DOHH2 (cell line): ENCODE data around the gene LMX1A.

Experiments
- H3F3A ChIP-seq: fragments of 200-600 bp; sonication (generic), shearing (Covaris generic); 2 replicates; pipeline ENCODE4 v1.6.0; 2016; ENCODE audit warnings: antibody characterized with exemption, mild to moderate bottlenecking; ENCODE audit not compliant: control insufficient read depth, insufficient read depth
- H3K27ac ChIP-seq: fragments of 200-600 bp; sonication (generic); 2 replicates; pipeline ENCODE4 v1.5.1; 2014; ENCODE audit warnings: low read depth, mild to moderate bottlenecking, low read length, moderate library complexity
- H3K27me3 ChIP-seq: fragments of 200-600 bp; sonication (generic); 2 replicates; pipeline ENCODE4 v1.6.1; 2014; ENCODE audit warnings: mild to moderate bottlenecking, low read length, mixed read lengths; ENCODE audit not compliant: control insufficient read depth
- H3K36me3 ChIP-seq: fragments of 200-600 bp; sonication (generic); 2 replicates; pipeline ENCODE4 v1.6.1; 2014; ENCODE audit warnings: mild to moderate bottlenecking, low read length, moderate library complexity, mixed read lengths; ENCODE audit not compliant: control insufficient read depth
- H3K4me1 ChIP-seq: fragments of 200-600 bp; sonication (generic); 2 replicates; pipeline ENCODE4 v1.6.1; 2014; ENCODE audit warnings: mild to moderate bottlenecking, low read length, mixed read lengths; ENCODE audit not compliant: control insufficient read depth
- H3K4me2 ChIP-seq: fragments of 200-600 bp; sonication (generic); 2 replicates; pipeline ENCODE4 v1.6.0; 2014; ENCODE audit warnings: mild to moderate bottlenecking, low read length, moderate library complexity
- H3K4me3 ChIP-seq: fragments of 200-600 bp; sonication (generic); 2 replicates; pipeline ENCODE4 v1.5.1; 2014; ENCODE audit warnings: mild to moderate bottlenecking, low read length, mixed read lengths
- H3K79me2 ChIP-seq: fragments of 200-600 bp; sonication (generic); 2 replicates; pipeline ENCODE4 v1.6.1; 2014; ENCODE audit warnings: mild to moderate bottlenecking, low read length, mixed read lengths; ENCODE audit not compliant: control insufficient read depth
- H3K9me2 ChIP-seq: fragments of 200-600 bp; sonication (generic); replicated peaks from 2 replicates; pipeline ENCODE4 v1.6.1; 2014; ENCODE audit warnings: mild to moderate bottlenecking, low read length, mixed read lengths; ENCODE audit not compliant: control insufficient read depth
- H3K9me3 ChIP-seq: fragments of 200-600 bp; sonication (generic); 2 replicates; pipeline ENCODE4 v1.6.1; 2014; ENCODE audit warnings: antibody characterized with exemption, low read length, mixed read lengths; ENCODE audit not compliant: control insufficient read depth, insufficient read depth
- H4K20me1 ChIP-seq: fragments of 200-600 bp; sonication (generic); 2 replicates; pipeline ENCODE4 v1.6.0; 2014; ENCODE audit warnings: low read depth, mild to moderate bottlenecking, antibody characterized with exemption, low read length, moderate library complexity; ENCODE audit not compliant: control insufficient read depth, insufficient read depth
- CTCF ChIP-seq: fragments of 200-600 bp; sonication (generic); IDR thresholded peaks from one replicate; pipeline ENCODE4 v1.5.1; 2014; ENCODE audit warnings: antibody characterized with exemption, mild to moderate bottlenecking, low read depth, low read length; ENCODE audit not compliant: poor library complexity, severe bottlenecking
- EZH2phosphoT487 ChIP-seq: fragments of 200-600 bp; sonication (generic); IDR thresholded peaks from 2 replicates; pipeline ENCODE4 v1.6.1; 2017; ENCODE audit warnings: borderline replicate concordance, mild to moderate bottlenecking, antibody characterized with exemption, low read length, moderate library complexity, mixed read lengths

LMX1A gene

GRCh38 chr1:165387505-165387904, 31.0 kb upstream of the LMX1A start:
- no peak overlapping the region for H3K27ac ChIP-seq
- H3K36me3 ChIP-seq: no peaks in the 10 kb centered on the region
- TF ChIP-seq CTCF (no peak), EZH2phosphoT487 (no peak)
- no peaks in the 10 kb centered on the region for H3K4me1 ChIP-seq
- H3K4me2 ChIP-seq: no peak overlapping the region
- no peaks in the 10 kb centered on the region for H3K9me2 ChIP-seq
- peaks cover 95% of the 10 kb centered on the region for H3K27me3 ChIP-seq
- H3K9me3 ChIP-seq: no peaks in the 10 kb centered on the region
- no peak overlapping the region for H3K4me3 ChIP-seq
- no peaks in the 10 kb centered on the region for H3K79me2 ChIP-seq
- H3F3A ChIP-seq: no peaks in the 10 kb centered on the region
- H4K20me1 ChIP-seq: peaks cover 15% of the 10 kb centered on the region

- Histone ChIP-seq H3K9me3 (no peaks in the 10 kb centered on the region), H3K36me3 (no peaks in the 10 kb centered on the region), H3F3A (no peaks in the 10 kb centered on the region), H3K79me2 (no peaks in the 10 kb centered on the region), H3K9me2 (no peaks in the 10 kb centered on the region), H3K4me1 (no peaks in the 10 kb centered on the region), H3K4me3 (no peak overlapping the region), H4K20me1 (peaks cover 6% of the 10 kb centered on the region; the same call in 1 of the 2 replicates), H3K4me2 (no peak overlapping the region), H3K27ac (no peak overlapping the region), H3K27me3 (peaks cover 91% of the 10 kb centered on the region)
- TF ChIP-seq EZH2phosphoT487 (no peak), CTCF (no peak)
Measured at GRCh38 chr1:165383599-165384405, 27.3 kb upstream of the LMX1A start.

GRCh38 chr1:165383067-165383466, 26.6 kb upstream of the LMX1A start:
- Histone ChIP-seq H4K20me1 (peaks cover 6% of the 10 kb centered on the region; the same call in 1 of the 2 replicates), H3K9me2 (no peaks in the 10 kb centered on the region), H3F3A (no peaks in the 10 kb centered on the region), H3K4me2 (no peak overlapping the region), H3K36me3 (no peaks in the 10 kb centered on the region), H3K27me3 (peaks cover 84% of the 10 kb centered on the region), H3K4me3 (no peak overlapping the region), H3K27ac (no peak overlapping the region), H3K9me3 (no peaks in the 10 kb centered on the region), H3K79me2 (no peaks in the 10 kb centered on the region), H3K4me1 (no peaks in the 10 kb centered on the region)
- TF ChIP-seq CTCF (no peak), EZH2phosphoT487 (no peak)
